Colonic mucosa (tissue), 4 donors: ENCODE measurements around the gene DDIAS. TPM values are rescaled to one million over a fixed set of nuclear protein-coding genes. Genes with fewer than 3 reads are reported as not detected.
A peak's percentile ranks its signal among the peaks of the same experiment; 100 is the strongest.
"Not testable (repeated sequence)": the region's sequence is repeated elsewhere in the genome, so short reads cannot be mapped to it uniquely, and the experiment has no call there.

ENCODE experiments used
- DNase-seq: peaks from one replicate; pipeline ENCODE4 v3.0.0-alpha.2; 2020
- H3K27ac ChIP-seq: fragments of 200-600 bp; one replicate; pipeline ENCODE4 v1.8.0; 2021
- H3K27me3 ChIP-seq: fragments of 200-600 bp; one replicate; pipeline ENCODE4 v1.8.0; 2021
- H3K36me3 ChIP-seq: fragments of 200-600 bp; one replicate; pipeline ENCODE4 v1.8.0; 2021
- H3K4me1 ChIP-seq: fragments of 200-600 bp; one replicate; pipeline ENCODE4 v1.8.0; 2021; ENCODE audit warnings: mild to moderate bottlenecking
- H3K4me3 ChIP-seq: fragments of 200-600 bp; one replicate; pipeline ENCODE4 v1.8.0; 2021
- H3K9ac ChIP-seq, 2 donors: one replicate each; pipeline ENCODE4 v1.7.0; 2013; ENCODE audit warnings: control low read depth in 2 of 2, low read depth in 2 of 2, low read length in 2 of 2
- H3K9me3 ChIP-seq: fragments of 200-600 bp; one replicate; pipeline ENCODE4 v1.8.0; 2021
- CTCF ChIP-seq: fragments of 200-600 bp; IDR thresholded peaks from one replicate; pipeline ENCODE4 v1.8.0; 2022; ENCODE audit warnings: antibody characterized with exemption, mild to moderate bottlenecking
- intact Hi-C: fragments of 100-400 bp; cut with DNase I; formaldehyde crosslinking; loops from one replicate; pipeline ENCODE4 v1.14.1; 2022
- total RNA-seq, 2 donors: library from RNA; stranded (reverse); fragmentation: NEBNext Ultra II Directional in 1 of 2; extraction: Animal tissue kit (Norgen Biotek cat#: 25700) in 1 of 2; gene quantifications; one replicate each; pipeline ENCODE4 v1.2.1, GENCODE V29; 2021
- donor health status: healthy.
- donor health status: DM: no; HTN: no; CAD: no.
- donor health status: DM: no; HTN: no; CAD: no.

The DDIAS gene
- total RNA-seq = 1 to 10 TPM; 2.5 to 7.8 TPM

GRCh38 chr11:82901165-82901921 lies at the start of gene DDIAS:
DDIAS (plus strand) TSS chr11:82901736; CDS start chr11:82914739, 13,003 bp downstream.
- Histone ChIP-seq H3K9ac (peak within 1 kb of the TSS; percentile 75 to 96), H3K9me3 (no peaks in the 10 kb centered on the region), H3K4me3 (peak within 1 kb of the TSS; percentile 60), H3K27ac (peak within 1 kb of the TSS; percentile 93), H3K4me1 (peaks cover 3% of the 10 kb centered on the region), H3K27me3 (no peaks in the 10 kb centered on the region), H3K36me3 (no peaks in the 10 kb centered on the region)
- intact Hi-C loops = no loop called here
- no peak for TF ChIP-seq CTCF
- DNase-seq = peak; percentile 98

GRCh38 chr11:82854242-82854641 lies 47.3 kb upstream of the DDIAS start:
- H3K4me1 ChIP-seq = no peaks in the 10 kb centered on the region
- H3K27ac ChIP-seq = no peak overlapping the region
- intact Hi-C loops = no loop called here
- no peak overlapping the region for H3K9ac ChIP-seq
- TF ChIP-seq CTCF = no peak
- no peaks in the 10 kb centered on the region for H3K9me3 ChIP-seq
- DNase-seq = no peak
- H3K36me3 ChIP-seq = no peaks in the 10 kb centered on the region
- no peaks in the 10 kb centered on the region for H3K27me3 ChIP-seq
- H3K4me3 ChIP-seq = no peak overlapping the region

GRCh38 chr11:82854916-82855315 lies 46.6 kb upstream of the DDIAS start:
- H3K27me3 ChIP-seq, H3K9ac ChIP-seq, H3K36me3 ChIP-seq, H3K27ac ChIP-seq, H3K9me3 ChIP-seq, H3K4me3 ChIP-seq, DNase-seq, H3K4me1 ChIP-seq, intact Hi-C loops: not testable (repeated sequence)

- Histone ChIP-seq H3K36me3 (no peaks in the 10 kb centered on the region), H3K27ac (no peak overlapping the region), H3K27me3 (no peaks in the 10 kb centered on the region), H3K4me1 (no peaks in the 10 kb centered on the region), H3K4me3 (no peak overlapping the region), H3K9ac (no peak overlapping the region), H3K9me3 (no peaks in the 10 kb centered on the region)
- intact Hi-C loops = no loop called here
- TF ChIP-seq CTCF = no peak
- no peak for DNase-seq
Measured at GRCh38 chr11:82855616-82856015, 45.9 kb upstream of the DDIAS start.

GRCh38 chr11:82857145-82857544 lies 44.4 kb upstream of the DDIAS start:
- intact Hi-C loops = no loop called here
- no peak for TF ChIP-seq CTCF
- Histone ChIP-seq H3K9ac (no peak overlapping the region), H3K27ac (no peak overlapping the region), H3K36me3 (no peaks in the 10 kb centered on the region), H3K9me3 (no peaks in the 10 kb centered on the region), H3K4me3 (no peak overlapping the region), H3K4me1 (no peaks in the 10 kb centered on the region), H3K27me3 (no peaks in the 10 kb centered on the region)
- no peak for DNase-seq

GRCh38 chr11:82858133-82858532 lies 43.4 kb upstream of the DDIAS start:
- no peaks in the 10 kb centered on the region for H3K36me3 ChIP-seq
- intact Hi-C loops = no loop called here
- TF ChIP-seq CTCF = no peak
- H3K4me1 ChIP-seq = no peaks in the 10 kb centered on the region
- no peak for DNase-seq
- H3K9ac ChIP-seq = no peak overlapping the region
- H3K27me3 ChIP-seq = no peaks in the 10 kb centered on the region
- no peaks in the 10 kb centered on the region for H3K9me3 ChIP-seq
- no peak overlapping the region for H3K4me3 ChIP-seq
- H3K27ac ChIP-seq = no peak overlapping the region
